ENCODE results near the gene FRS3. TPM values are rescaled to one million over a fixed set of nuclear protein-coding genes. Genes with fewer than 3 reads are reported as not detected.

The FRS3 gene
- total RNA-seq, 1 experiment from 2014 or later: 4.3 TPM

- Histone ChIP-seq H3K27ac (ENCODE audit: low read length) (no peak overlapping the region), H3K9me3 (ENCODE audit: low read length) (no peaks in the 10 kb centered on the region), H3K9me2 (replicated peaks; ENCODE audit: low read length) (no peaks in the 10 kb centered on the region), H3K4me3 (ENCODE audit: low read length) (no peak overlapping the region), H2AFZ (ENCODE audit: low read length) (no peak overlapping the region), H3K4me1 (ENCODE audit: insufficient read depth, low read length) (no peaks in the 10 kb centered on the region), H3K27me3 (ENCODE audit: low read length) (no peaks in the 10 kb centered on the region), H3F3A (ENCODE audit: low read length, unreplicated experiment) (no peaks in the 10 kb centered on the region), H3K36me3 (ENCODE audit: low read depth, low read length) (no peaks in the 10 kb centered on the region), H3K79me2 (ENCODE audit: low read length) (no peaks in the 10 kb centered on the region), H4K20me1 (ENCODE audit: low read length) (no peaks in the 10 kb centered on the region), H3K4me2 (ENCODE audit: low read length) (no peak overlapping the region), H3K9ac (ENCODE audit: low read length) (no peak overlapping the region)
- BruUV-seq (replicated peaks): no TSS peak
- TF ChIP-seq EZH2 (IDR thresholded peaks at IDR 0.05; ENCODE audit: low read length, unreplicated experiment): no peak
- no peak for TF ChIP-seq CTCF (conservative IDR thresholded peaks at IDR 0.05; ENCODE audit: low read depth, low read length)
- TF ChIP-seq EZH2phosphoT487 (IDR thresholded peaks at IDR 0.05; ENCODE audit: borderline replicate concordance, low read length): no peak
- ChIA-PET POLR2A (ENCODE audit: unreplicated experiment) (no interaction called here), CTCF (no interaction called here)
- ATAC-seq: no peak
- DNase-seq: no peak
- intact Hi-C loops (cut with micrococcal nuclease): no loop called here
Observed at GRCh38 chr6:41756354-41756753, 23.3 kb downstream of the FRS3 start.

GRCh38 chr6:41755895-41756294 lies 23.8 kb downstream of the FRS3 start:
- H3K36me3 ChIP-seq (ENCODE audit: low read depth, low read length): no peaks in the 10 kb centered on the region
- ATAC-seq (no peak), DNase-seq (no peak)
- intact Hi-C loops (cut with micrococcal nuclease): no loop called here
- no peak overlapping the region for H3K27ac ChIP-seq (ENCODE audit: low read length)
- POLR2A ChIA-PET (ENCODE audit: unreplicated experiment): no interaction called here
- BruUV-seq (replicated peaks): no TSS peak
- no peak overlapping the region for H3K4me3 ChIP-seq (ENCODE audit: low read length)
- CTCF ChIA-PET: no interaction called here
- H2AFZ ChIP-seq (ENCODE audit: low read length): no peak overlapping the region
- no peaks in the 10 kb centered on the region for H3K9me2 ChIP-seq (replicated peaks; ENCODE audit: low read length)
- H3K9ac ChIP-seq (ENCODE audit: low read length): no peak overlapping the region
- no peaks in the 10 kb centered on the region for H3K4me1 ChIP-seq (ENCODE audit: insufficient read depth, low read length)
- H3K4me2 ChIP-seq (ENCODE audit: low read length): no peak overlapping the region
- H3F3A ChIP-seq (ENCODE audit: low read length, unreplicated experiment): no peaks in the 10 kb centered on the region
- no peaks in the 10 kb centered on the region for H3K27me3 ChIP-seq (ENCODE audit: low read length)
- no peaks in the 10 kb centered on the region for H4K20me1 ChIP-seq (ENCODE audit: low read length)
- TF ChIP-seq EZH2phosphoT487 (IDR thresholded peaks at IDR 0.05; ENCODE audit: borderline replicate concordance, low read length) (no peak), CTCF (conservative IDR thresholded peaks at IDR 0.05; ENCODE audit: low read depth, low read length) (no peak), EZH2 (IDR thresholded peaks at IDR 0.05; ENCODE audit: low read length, unreplicated experiment) (no peak)
- H3K79me2 ChIP-seq (ENCODE audit: low read length): no peaks in the 10 kb centered on the region
- no peaks in the 10 kb centered on the region for H3K9me3 ChIP-seq (ENCODE audit: low read length)

- no peak overlapping the region for H2AFZ ChIP-seq (ENCODE audit: low read length)
- no TSS peak for BruUV-seq (replicated peaks)
- ATAC-seq: no peak
- POLR2A ChIA-PET (ENCODE audit: unreplicated experiment): no interaction called here
- intact Hi-C loops (cut with micrococcal nuclease): no loop called here
- no peak overlapping the region for H3K27ac ChIP-seq (ENCODE audit: low read length)
- TF ChIP-seq CTCF (conservative IDR thresholded peaks at IDR 0.05; ENCODE audit: low read depth, low read length): no peak
- no peak for TF ChIP-seq EZH2 (IDR thresholded peaks at IDR 0.05; ENCODE audit: low read length, unreplicated experiment)
- no peak for TF ChIP-seq EZH2phosphoT487 (IDR thresholded peaks at IDR 0.05; ENCODE audit: borderline replicate concordance, low read length)
- no peak overlapping the region for H3K4me2 ChIP-seq (ENCODE audit: low read length)
- H3K4me3 ChIP-seq (ENCODE audit: low read length): no peak overlapping the region
- no peaks in the 10 kb centered on the region for H3F3A ChIP-seq (ENCODE audit: low read length, unreplicated experiment)
- H3K4me1 ChIP-seq (ENCODE audit: insufficient read depth, low read length): peaks cover 6% of the 10 kb centered on the region; the same call in 1 of the 2 replicates
- no peaks in the 10 kb centered on the region for H3K36me3 ChIP-seq (ENCODE audit: low read depth, low read length)
- CTCF ChIA-PET: no interaction called here
- no peaks in the 10 kb centered on the region for H3K79me2 ChIP-seq (ENCODE audit: low read length)
- no peaks in the 10 kb centered on the region for H3K27me3 ChIP-seq (ENCODE audit: low read length)
- no peaks in the 10 kb centered on the region for H4K20me1 ChIP-seq (ENCODE audit: low read length)
- no peak for DNase-seq
- no peaks in the 10 kb centered on the region for H3K9me3 ChIP-seq (ENCODE audit: low read length)
- H3K9ac ChIP-seq (ENCODE audit: low read length): no peak overlapping the region
- H3K9me2 ChIP-seq (replicated peaks; ENCODE audit: low read length): no peaks in the 10 kb centered on the region
Observed at GRCh38 chr6:41750374-41750773, 29.3 kb downstream of the FRS3 start.

Measured in PC-3 (cell line).